ENCODE data around the gene POLR1A. TPM values are rescaled to one million over a fixed set of nuclear protein-coding genes. Genes with fewer than 3 reads are reported as not detected.

POLR1A gene
- total and polyA plus RNA-seq, 2 of the 13 experiments (the other 11 are each of a cell fraction or from before 2014, with no cell fraction given): 7.2 to 39.9 TPM

GRCh38 chr2:86105969-86106945 is 571 bp upstream of the POLR1A start, which contains the start of gene PTCD3 (continued):
- no peak for TF ChIP-seq BCLAF1 (IDR thresholded peaks at IDR 0.05)
- peak; percentile 77 for TF ChIP-seq IKZF4 (CRISPR knock-in tag; IDR thresholded peaks at IDR 0.05; ENCODE audit: borderline replicate concordance, low read depth, not compliant biosample characterization)
- TF ChIP-seq PCBP1 (IDR thresholded peaks at IDR 0.05; ENCODE audit: borderline replicate concordance, low read depth, low read length): no peak
- TF ChIP-seq FOXA1 (IDR thresholded peaks at IDR 0.05): no peak
- no peak for TF ChIP-seq FOXA1 (CRISPR knock-in tag; IDR thresholded peaks at IDR 0.05)
- TF ChIP-seq ZNF614 (CRISPR knock-in tag; IDR thresholded peaks at IDR 0.05; ENCODE audit: borderline replicate concordance): peak; percentile 66; the same call in 1 of the 2 replicates
- TF ChIP-seq TBL1XR1 (IDR thresholded peaks at IDR 0.05; ENCODE audit: borderline replicate concordance, low read length, partially characterized antibody): peak; percentile 73
- TF ChIP-seq DNMT1 (CRISPR knock-in tag; IDR thresholded peaks at IDR 0.05): no peak
- TF ChIP-seq SALL2 (CRISPR knock-in tag; IDR thresholded peaks at IDR 0.05): no peak
- TF ChIP-seq RAD51 (IDR thresholded peaks at IDR 0.05; ENCODE audit: borderline replicate concordance): no peak
- TF ChIP-seq HCFC1 (IDR thresholded peaks at IDR 0.05; ENCODE audit: low read depth, low read length): peak; percentile 38; the same call in 1 of the 2 replicates
- peak; percentile 88 for TF ChIP-seq ZBTB26 (CRISPR knock-in tag; IDR thresholded peaks at IDR 0.05; ENCODE audit: borderline replicate concordance)
- TF ChIP-seq HMG20A (CRISPR knock-in tag; IDR thresholded peaks at IDR 0.05; ENCODE audit: borderline replicate concordance): no peak
- TF ChIP-seq RBFOX2 (IDR thresholded peaks at IDR 0.05; ENCODE audit: low read depth, low read length): peak; percentile 92
- no peak; the same call in 1 of the 2 replicates for TF ChIP-seq ZNF547 (CRISPR knock-in tag; IDR thresholded peaks at IDR 0.05)
- TF ChIP-seq ZMYM4 (CRISPR knock-in tag; IDR thresholded peaks at IDR 0.05): peak; percentile 83; the same call in 1 of the 2 replicates
- TF ChIP-seq ZMYM2 (CRISPR knock-in tag; IDR thresholded peaks at IDR 0.05): no peak
- TF ChIP-seq MLLT10 (CRISPR knock-in tag; IDR thresholded peaks at IDR 0.05): no peak
- TF ChIP-seq TCF7 (IDR thresholded peaks at IDR 0.05; ENCODE audit: low read depth): no peak
- TF ChIP-seq TOPORS (CRISPR knock-in tag; IDR thresholded peaks at IDR 0.05): 0 out of 2 replicates have a peak, but pooled peaks have one; percentile 69
- no peak for TF ChIP-seq TRAFD1 (CRISPR knock-in tag; IDR thresholded peaks at IDR 0.05; ENCODE audit: borderline replicate concordance)
- no peak; the same call in 1 of the 2 replicates for TF ChIP-seq ZNF558 (CRISPR knock-in tag; IDR thresholded peaks at IDR 0.05; ENCODE audit: borderline replicate concordance)
- TF ChIP-seq HNRNPLL (IDR thresholded peaks at IDR 0.05; ENCODE audit: low read depth, low read length, poor library complexity, severe bottlenecking): peak; percentile 98
